Keratinocyte (primary cell): ENCODE data around the gene CRABP2. TPM values are rescaled to one million over a fixed set of nuclear protein-coding genes. Genes with fewer than 3 reads are reported as not detected.

Source experiments
- DNase-seq: peaks from one replicate; pipeline ENCODE4 v3.0.0-alpha.2; 2011; ENCODE audit warnings: low read depth, missing footprints, low spot score
- FAIRE-seq: peaks from 2 replicates; lab custom pipeline; 2011; peaks lifted over from hg19 to GRCh38; lab: Jason Lieb, UNC
- H2AFZ ChIP-seq: 2 replicates; pipeline ENCODE4 v1.6.0; 2012; ENCODE audit warnings: low read length, control low read depth, inconsistent platforms; ENCODE audit not compliant: control insufficient read depth
- H3K27ac ChIP-seq: 2 replicates; pipeline ENCODE4 v1.5.1; 2011; ENCODE audit warnings: low read length; ENCODE audit not compliant: control insufficient read depth, insufficient read depth
- H3K27me3 ChIP-seq: 3 replicates; pipeline ENCODE4 v1.6.0; 2011; ENCODE audit warnings: low read length; ENCODE audit not compliant: control insufficient read depth, insufficient read depth; ENCODE audit errors: extremely low read depth
- H3K36me3 ChIP-seq, 2 experiments: 2 replicates in 1 of 2; 3 replicates in 1 of 2; pipeline ENCODE4 v1.5.1; 2011; ENCODE audit warnings: low read length in 2 of 2, mild to moderate bottlenecking in 1 of 2; ENCODE audit not compliant: control insufficient read depth in 2 of 2, insufficient read depth in 2 of 2; ENCODE audit errors: extremely low read depth in 1 of 2
- H3K4me1 ChIP-seq: 3 replicates; pipeline ENCODE4 v1.5.1; 2011; ENCODE audit warnings: low read length; ENCODE audit not compliant: control insufficient read depth, insufficient read depth; ENCODE audit errors: extremely low read depth
- H3K4me2 ChIP-seq: 3 replicates; pipeline ENCODE4 v1.6.0; 2011; ENCODE audit warnings: low read depth, low read length; ENCODE audit not compliant: control insufficient read depth, insufficient read depth; ENCODE audit errors: extremely low read depth
- H3K4me3 ChIP-seq, 3 experiments: fragments of 200-600 bp in 1 of 3; sonication (generic) in 1 of 3; 2 replicates in 2 of 3; 3 replicates in 1 of 3; pipeline ENCODE4 v1.5.1; 2011 to 2016; ENCODE audit warnings: low read length in 3 of 3, mild to moderate bottlenecking in 3 of 3, control low read depth in 2 of 3, inconsistent platforms in 1 of 3, low read depth in 1 of 3, mixed read lengths in 1 of 3, mixed run types in 1 of 3, moderate library complexity in 1 of 3; ENCODE audit not compliant: control insufficient read depth in 2 of 3, insufficient read depth in 2 of 3; ENCODE audit errors: extremely low read depth in 1 of 3
- H3K79me2 ChIP-seq: 2 replicates; pipeline ENCODE4 v1.6.0; 2012; ENCODE audit warnings: low read length; ENCODE audit not compliant: control insufficient read depth, insufficient read depth
- H3K9ac ChIP-seq: 3 replicates; pipeline ENCODE4 v1.6.0; 2011; ENCODE audit warnings: low read length; ENCODE audit not compliant: control insufficient read depth, insufficient read depth; ENCODE audit errors: extremely low read depth
- H3K9me1 ChIP-seq: 3 replicates; pipeline ENCODE4 v1.6.0; 2011; ENCODE audit warnings: low read length; ENCODE audit not compliant: control insufficient read depth, insufficient read depth; ENCODE audit errors: extremely low read depth
- H3K9me3 ChIP-seq: 2 replicates; pipeline ENCODE4 v1.5.1; 2012; ENCODE audit warnings: low read depth, low read length; ENCODE audit not compliant: control insufficient read depth
- H4K20me1 ChIP-seq: 3 replicates; pipeline ENCODE4 v1.6.0; 2011; ENCODE audit warnings: low read length; ENCODE audit not compliant: control insufficient read depth, insufficient read depth; ENCODE audit errors: extremely low read depth
- EZH2 ChIP-seq: IDR thresholded peaks from one replicate; pipeline ENCODE4 v1.6.1; 2012; ENCODE audit warnings: inconsistent platforms, mild to moderate bottlenecking, low read length, moderate library complexity
- dilution Hi-C: fragments of 300-500 bp; cut with MboI; formaldehyde crosslinking; loops from one replicate; pipeline ENCODE4 v1.7.0; 2020; ENCODE audit warnings: low sequenced_read_pairs; ENCODE audit not compliant: extremely low pct_ligation_motif_present
- polyA plus RNA-seq, 5 experiments: library from polyadenylated mRNA; depleted of rRNA in 3 of 5; stranded (reverse) in 3 of 5; stranded (forward) in 1 of 5; unstranded in 1 of 5; fragments of >200 nt; gene quantifications; 1 replicate in 1 of 5; 2 replicates in 3 of 5; 3 replicates in 1 of 5; pipeline versions ENCODE4 v1.2.1 to v1.2.3, GENCODE V29; 2011 to 2012; ENCODE audit warnings: missing spikeins in 2 of 5, low read depth in 1 of 5, low replicate concordance in 1 of 5
- TF ChIP-seq, protein P1 (sequence below), 3 experiments: IDR thresholded peaks in 1 of 3; conservative IDR thresholded peaks in 1 of 3; optimal IDR thresholded peaks in 1 of 3; 2 replicates in 2 of 3; 3 replicates in 1 of 3; pipeline versions ENCODE3 to v1.5.1; 2011; ENCODE audit warnings: low read length in 3 of 3, mild to moderate bottlenecking in 3 of 3, moderate library complexity in 2 of 3, control low read depth in 1 of 3, inconsistent platforms in 1 of 3; ENCODE audit not compliant: insufficient read depth in 2 of 3; ENCODE audit errors: extremely low read depth in 1 of 3

Gene CRABP2
- polyA plus RNA-seq, 1 donor (not counting 4 experiments of a cell fraction or from before 2014, with no cell fraction given) = 8.4 TPM

DNA sequence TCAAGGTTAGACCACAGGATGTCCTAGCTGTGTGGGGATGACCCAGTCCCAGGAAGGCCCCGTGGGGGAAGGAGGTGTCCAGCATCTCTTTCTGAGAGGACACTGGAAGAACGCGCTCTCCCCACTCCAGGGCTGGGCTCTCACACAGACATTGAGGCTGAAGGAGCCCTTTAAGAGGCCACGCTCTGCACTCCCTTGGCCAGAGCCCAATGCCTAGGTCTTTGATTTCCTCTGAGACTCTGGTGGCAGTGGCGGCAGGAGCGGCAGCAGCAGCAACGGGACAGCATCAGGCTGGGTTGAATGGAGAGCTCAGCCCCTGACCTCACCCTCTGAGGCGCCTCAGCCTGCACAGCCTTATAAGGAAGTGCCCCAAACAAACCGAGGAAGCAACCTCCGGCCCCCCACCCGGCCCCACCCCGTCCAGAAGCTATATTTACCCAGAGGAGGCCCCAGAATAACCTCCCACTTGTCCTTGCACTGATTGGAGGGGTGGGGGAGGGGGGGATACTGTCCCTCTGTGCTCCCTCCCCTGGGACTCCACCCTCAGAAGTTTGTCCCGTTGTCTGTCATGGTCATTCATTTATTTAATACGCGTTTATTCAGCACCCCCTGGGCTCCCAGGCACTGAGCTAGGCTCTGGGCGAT, 40.5 kb downstream of the CRABP2 start:
- no peak overlapping the region for H3K4me2 ChIP-seq
- peaks cover 15% of the 10 kb centered on the region for H3K4me1 ChIP-seq
- no peaks in the 10 kb centered on the region for H3K79me2 ChIP-seq
- no peak overlapping the region for H3K4me3 ChIP-seq
- TF ChIP-seq, protein P1, sequence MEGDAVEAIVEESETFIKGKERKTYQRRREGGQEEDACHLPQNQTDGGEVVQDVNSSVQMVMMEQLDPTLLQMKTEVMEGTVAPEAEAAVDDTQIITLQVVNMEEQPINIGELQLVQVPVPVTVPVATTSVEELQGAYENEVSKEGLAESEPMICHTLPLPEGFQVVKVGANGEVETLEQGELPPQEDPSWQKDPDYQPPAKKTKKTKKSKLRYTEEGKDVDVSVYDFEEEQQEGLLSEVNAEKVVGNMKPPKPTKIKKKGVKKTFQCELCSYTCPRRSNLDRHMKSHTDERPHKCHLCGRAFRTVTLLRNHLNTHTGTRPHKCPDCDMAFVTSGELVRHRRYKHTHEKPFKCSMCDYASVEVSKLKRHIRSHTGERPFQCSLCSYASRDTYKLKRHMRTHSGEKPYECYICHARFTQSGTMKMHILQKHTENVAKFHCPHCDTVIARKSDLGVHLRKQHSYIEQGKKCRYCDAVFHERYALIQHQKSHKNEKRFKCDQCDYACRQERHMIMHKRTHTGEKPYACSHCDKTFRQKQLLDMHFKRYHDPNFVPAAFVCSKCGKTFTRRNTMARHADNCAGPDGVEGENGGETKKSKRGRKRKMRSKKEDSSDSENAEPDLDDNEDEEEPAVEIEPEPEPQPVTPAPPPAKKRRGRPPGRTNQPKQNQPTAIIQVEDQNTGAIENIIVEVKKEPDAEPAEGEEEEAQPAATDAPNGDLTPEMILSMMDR (optimal IDR thresholded peaks at IDR 0.05 in 1 of 3, IDR thresholded peaks at IDR 0.05 in 1 of 3, conservative IDR thresholded peaks at IDR 0.05 in 1 of 3; ENCODE audit: extremely low read depth in 1 of 3, insufficient read depth in 2 of 3, low read length in 3 of 3) = no peak
- no peak for TF ChIP-seq EZH2
- H3K36me3 ChIP-seq = no peaks in the 10 kb centered on the region
- no peak overlapping the region for H3K27ac ChIP-seq
- no peak for DNase-seq
- no peak overlapping the region for H2AFZ ChIP-seq
- dilution Hi-C loops = no loop called here
- no peak overlapping the region for H3K9ac ChIP-seq
- H4K20me1 ChIP-seq = no peaks in the 10 kb centered on the region
- peaks cover 2% of the 10 kb centered on the region for H3K27me3 ChIP-seq
- H3K9me1 ChIP-seq = no peaks in the 10 kb centered on the region
- no peaks in the 10 kb centered on the region for H3K9me3 ChIP-seq
- FAIRE-seq = no peak

DNA sequence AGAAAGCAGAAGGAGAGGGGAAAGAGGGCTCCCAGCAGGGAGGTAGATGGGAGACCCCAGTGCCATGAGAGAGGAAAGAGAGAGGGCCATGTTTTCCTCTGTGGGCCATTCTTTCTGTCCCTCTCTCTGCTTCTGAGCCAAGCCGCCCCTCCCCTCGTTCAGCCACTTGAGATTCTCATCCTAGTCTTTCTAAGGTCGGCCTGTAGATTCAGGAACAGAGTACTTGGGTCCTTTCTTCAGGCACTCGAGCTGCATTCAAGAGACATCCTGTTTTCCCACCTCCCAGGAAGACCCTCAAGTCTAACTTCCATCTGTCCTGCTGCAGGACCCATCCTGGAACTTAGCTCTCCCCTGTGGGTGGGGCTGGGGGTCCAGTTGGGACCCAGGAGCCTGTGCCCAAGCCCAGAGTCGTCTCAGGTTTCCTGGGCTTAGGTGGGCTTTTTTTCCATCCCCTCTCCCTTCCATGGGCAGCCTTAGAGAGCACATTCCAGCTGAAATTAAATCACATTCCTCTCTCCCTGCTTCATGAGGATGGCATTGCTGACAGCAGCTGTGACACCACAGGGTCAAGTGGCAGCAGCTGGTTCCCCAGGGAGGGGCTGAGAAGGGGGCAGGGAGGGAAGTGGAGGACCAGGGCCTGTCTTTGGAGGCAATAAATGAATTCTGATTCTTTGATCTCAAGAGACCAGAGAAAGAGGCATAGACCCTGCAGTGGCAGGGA, 41.2 kb downstream of the CRABP2 start:
- dilution Hi-C loops = no loop called here
- DNase-seq (no peak), FAIRE-seq (no peak)
- Histone ChIP-seq H2AFZ (no peak overlapping the region), H3K79me2 (no peaks in the 10 kb centered on the region), H3K27me3 (no peaks in the 10 kb centered on the region), H3K9me1 (no peaks in the 10 kb centered on the region), H3K9ac (no peak overlapping the region), H3K4me1 (peaks cover 22% of the 10 kb centered on the region), H3K27ac (no peak overlapping the region), H4K20me1 (no peaks in the 10 kb centered on the region), H3K4me3 (no peak overlapping the region), H3K36me3 (no peaks in the 10 kb centered on the region), H3K4me2 (no peak overlapping the region), H3K9me3 (no peaks in the 10 kb centered on the region)
- TF ChIP-seq EZH2 = no peak
- TF ChIP-seq, protein P1 (optimal IDR thresholded peaks at IDR 0.05 in 1 of 3, IDR thresholded peaks at IDR 0.05 in 1 of 3, conservative IDR thresholded peaks at IDR 0.05 in 1 of 3; ENCODE audit: extremely low read depth in 1 of 3, insufficient read depth in 2 of 3, low read length in 3 of 3) = no peak
